ENCODE results near the gene SOWAHA.

Gene SOWAHA

GRCh38 chr5:132812781-132813598 is at the start of gene SOWAHA:
SOWAHA (plus strand) TSS chr5:132813302; CDS start chr5:132813622, 320 bp downstream.
- peak in 1 of 2 donors; percentile 25 for DNase-seq (ENCODE audit: low read depth in 2 of 2)

DNA sequence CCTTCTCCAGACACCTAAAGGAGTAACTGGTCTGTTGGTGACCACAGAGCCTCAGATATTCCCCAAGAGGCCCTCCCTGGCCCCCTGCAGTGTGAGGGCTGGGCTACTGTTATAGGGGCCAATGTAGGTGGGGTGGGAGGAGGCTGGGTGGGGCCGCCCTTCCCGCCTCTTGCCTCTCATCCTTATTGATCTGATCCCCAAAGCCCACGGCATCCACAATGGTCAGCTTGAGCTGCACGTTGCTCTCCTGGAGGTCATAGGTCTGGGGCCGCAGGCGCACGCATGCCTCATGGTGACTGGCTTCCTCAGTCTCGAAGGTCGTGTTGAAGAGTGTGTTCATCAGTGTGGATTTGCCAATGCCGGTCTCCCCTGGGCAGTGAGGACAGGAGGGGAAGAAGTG is 49.1 kb upstream of the SOWAHA start:
- DNase-seq (ENCODE audit: low read depth in 2 of 2): no peak

DNA sequence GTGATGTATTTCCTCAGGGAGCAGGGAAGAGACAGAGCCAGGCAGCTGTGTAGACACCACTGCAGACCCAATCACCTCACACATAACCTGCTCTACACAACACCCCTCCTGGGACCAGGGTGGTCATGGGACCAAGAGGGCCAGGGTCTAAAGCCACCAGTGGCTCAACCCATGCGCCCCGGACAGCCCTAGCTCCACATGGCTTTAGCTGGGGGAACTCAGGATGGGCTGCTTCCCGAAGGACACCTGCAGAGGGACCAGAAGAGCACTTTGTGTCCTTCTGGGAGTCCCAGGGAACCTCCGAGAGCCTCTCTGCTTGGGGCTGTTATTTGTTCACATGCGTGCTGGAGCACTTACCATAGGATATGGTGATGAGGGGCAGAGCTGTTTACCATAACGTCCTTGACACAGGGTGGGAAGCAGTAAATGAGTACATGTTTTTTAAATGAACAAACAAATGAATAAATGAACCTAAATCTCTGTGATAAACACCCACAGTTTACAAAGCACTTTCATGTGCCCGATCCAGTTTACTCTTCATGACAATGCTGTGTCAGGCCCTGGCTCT is 48.3 kb upstream of the SOWAHA start:
- no peak for DNase-seq (ENCODE audit: low read depth in 2 of 2)

DNA sequence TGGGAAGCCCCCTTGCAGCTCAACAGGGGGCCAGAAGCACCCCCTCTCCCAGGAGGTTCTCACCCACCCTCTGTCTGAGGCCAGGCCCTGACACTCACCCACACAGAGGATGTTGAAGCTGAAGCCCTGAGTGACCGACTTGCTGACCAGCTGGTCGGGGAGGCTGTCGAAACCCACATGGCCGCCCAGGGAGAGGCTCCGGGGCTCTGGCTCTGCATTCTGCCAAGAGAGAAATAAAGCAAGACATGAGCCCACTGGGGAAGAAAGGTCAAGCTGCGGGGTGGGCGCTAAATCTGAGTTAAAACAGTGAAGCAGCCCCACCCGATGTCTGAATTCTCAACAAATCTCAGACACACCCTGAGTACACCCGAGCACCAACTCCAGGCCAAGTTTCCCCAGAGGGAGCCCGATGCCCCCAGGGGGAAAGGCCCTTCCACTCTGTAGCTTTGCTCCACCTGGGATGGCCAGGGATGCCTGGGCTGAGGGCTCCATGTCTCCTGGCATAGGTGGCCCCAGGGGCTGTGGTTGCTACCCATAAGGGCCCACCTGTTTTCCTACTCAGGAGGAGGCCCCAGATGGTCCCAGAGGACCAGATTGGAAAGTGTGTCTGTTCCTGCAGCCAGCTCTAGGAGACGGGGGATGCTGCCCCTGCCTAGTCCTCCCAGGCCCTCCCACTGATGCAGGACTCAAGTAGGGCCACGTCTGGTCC is 47.6 kb upstream of the SOWAHA start:
- DNase-seq (ENCODE audit: low read depth in 2 of 2): no peak

GRCh38 chr5:132766020-132766805 is 46.9 kb upstream of the SOWAHA start:
- no peak for DNase-seq (ENCODE audit: low read depth in 2 of 2)

- DNase-seq (ENCODE audit: low read depth in 2 of 2): no peak
These were observed 46.4 kb upstream of the SOWAHA start for GRCh38 chr5:132766806-132767055.

GRCh38 chr5:132767150-132767549 is 46.0 kb upstream of the SOWAHA start:
- DNase-seq (ENCODE audit: low read depth in 2 of 2): no peak

DNA sequence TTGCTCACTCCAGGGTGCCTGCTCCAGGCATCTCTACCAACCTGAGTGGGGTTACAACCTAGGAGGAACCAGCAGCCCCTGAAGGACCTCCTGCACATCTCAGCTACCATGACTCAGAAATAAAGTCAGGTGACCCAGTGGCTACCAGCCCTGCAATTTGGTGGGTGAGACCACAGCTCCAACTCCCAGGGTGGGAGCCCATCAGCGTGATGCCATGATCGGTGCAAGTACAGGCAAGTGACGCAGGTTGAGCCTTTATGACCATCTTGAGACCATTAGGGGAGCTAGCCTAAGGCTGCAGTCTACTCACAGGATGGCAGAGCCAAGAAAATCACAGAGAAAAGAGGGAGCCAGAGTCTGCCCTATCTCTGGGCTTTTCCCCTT is 44.6 kb upstream of the SOWAHA start:
- DNase-seq (ENCODE audit: low read depth in 2 of 2): no peak

DNA sequence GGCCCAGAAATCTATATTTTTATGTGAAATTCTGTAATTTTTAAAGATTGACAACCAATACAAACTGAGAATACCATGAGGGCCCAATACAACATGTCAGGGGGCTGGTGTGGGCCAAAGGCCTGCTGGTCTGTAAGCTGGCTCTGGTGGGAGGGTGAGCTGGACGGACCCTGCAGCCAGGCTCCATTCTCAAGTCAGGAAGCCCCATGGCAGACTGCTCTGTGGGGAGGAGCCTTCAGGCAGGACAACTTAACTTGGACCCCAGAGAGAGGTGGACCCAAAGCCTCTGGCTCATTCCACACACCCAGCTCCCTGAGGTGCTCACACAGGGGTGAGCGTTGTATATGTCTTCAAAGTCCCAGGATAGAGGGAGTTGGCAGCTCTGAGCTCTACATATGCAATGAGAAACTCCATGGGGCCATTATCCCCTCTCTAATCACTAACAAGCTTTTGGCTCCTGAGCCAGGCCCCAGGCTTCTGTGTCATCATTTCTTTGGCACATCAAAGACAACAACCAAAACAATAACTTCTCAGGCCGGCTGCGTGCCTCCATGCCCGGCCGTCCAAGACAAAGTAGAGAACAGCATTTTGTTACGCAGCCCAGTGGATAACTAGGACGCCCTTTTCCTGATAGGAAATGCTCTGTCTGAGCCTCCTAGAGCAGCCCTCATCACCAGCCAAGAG is 42.5 kb upstream of the SOWAHA start:
- DNase-seq (ENCODE audit: low read depth in 2 of 2): no peak

DNA sequence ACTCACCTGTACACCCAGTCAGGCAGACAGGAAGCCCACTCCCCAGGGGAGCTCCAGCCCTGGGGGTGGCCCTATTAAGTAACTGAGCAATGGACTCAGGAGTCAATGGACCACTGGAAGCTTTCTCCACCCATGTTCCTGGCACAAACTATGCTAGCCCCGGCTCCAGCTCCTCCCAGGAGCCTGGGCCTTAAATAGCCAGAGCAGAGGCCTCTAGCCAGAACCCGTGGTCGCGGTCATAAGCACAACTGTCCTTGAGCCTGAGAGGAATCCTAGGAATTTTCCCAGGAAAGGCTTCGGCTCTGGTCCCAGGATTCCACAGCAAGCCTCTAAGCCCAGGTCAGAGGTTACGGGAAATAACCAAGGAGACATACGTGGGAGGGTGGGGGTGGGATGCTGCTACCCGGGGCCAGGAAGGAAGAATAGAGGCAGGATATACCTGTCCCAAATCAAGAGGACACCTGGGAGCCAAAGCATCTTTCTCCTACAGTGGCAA is 41.6 kb upstream of the SOWAHA start:
- DNase-seq (ENCODE audit: low read depth in 2 of 2): no peak

DNA sequence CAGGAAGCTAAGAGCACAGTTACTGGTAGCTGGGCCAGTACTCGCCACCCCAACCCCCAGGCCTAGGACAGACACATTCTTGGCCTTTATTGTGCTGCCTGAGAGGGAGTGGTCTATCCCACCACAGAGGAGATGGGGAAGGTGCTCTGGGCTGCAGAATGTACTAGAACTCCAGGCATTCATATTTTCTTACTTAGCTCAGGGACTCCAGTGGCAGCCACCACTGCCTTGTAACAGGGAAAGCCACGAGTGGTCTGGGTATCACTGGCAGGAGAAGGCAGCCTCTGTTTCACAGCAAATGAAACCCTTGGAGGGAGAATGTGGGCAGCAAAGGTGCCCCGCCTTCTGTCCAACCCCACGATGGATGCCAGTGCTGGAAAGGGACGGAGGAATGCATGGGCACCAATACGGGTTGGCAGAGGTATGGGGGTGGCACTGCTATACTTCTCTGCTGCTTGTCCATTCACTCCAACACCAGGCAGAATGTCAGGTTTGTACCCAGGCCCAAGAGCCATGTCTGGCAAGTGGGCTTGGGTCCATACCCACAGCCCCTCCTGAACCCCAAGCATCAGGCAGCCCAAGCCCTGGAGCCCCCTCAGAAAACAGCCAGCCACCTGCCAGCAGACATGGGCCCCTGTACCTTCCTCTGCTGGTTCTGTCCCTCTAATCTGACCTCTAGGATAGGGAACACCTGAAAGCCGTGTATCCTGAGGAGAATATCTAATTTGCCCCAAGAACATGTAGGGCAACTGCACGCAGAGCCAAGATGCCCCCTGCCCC is 40.6 kb upstream of the SOWAHA start:
- DNase-seq (ENCODE audit: low read depth in 2 of 2): no peak

DNA sequence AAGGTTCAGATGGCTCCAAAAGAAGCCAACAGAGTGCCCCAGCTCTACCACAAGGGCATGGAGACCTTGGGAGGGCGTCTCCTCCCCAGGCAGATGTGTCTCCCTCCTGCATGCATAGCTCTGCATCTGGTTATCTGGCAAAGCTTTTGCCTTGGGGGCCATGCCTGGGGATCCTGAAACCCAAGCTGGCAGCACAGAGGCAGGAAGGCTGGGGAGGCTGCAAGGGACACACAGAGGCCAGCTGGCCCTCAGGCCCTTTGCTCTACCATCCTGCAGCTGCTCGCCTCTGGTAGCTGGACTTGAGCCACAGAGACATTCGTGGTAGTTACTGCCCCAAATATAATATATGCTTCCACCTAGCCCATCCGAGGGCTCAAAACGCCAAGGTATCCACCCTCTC is 40.0 kb upstream of the SOWAHA start:
- DNase-seq (ENCODE audit: low read depth in 2 of 2): no peak

- no peak for DNase-seq (ENCODE audit: low read depth in 2 of 2)
These were observed 39.3 kb upstream of the SOWAHA start for GRCh38 chr5:132773601-132774355.

DNA sequence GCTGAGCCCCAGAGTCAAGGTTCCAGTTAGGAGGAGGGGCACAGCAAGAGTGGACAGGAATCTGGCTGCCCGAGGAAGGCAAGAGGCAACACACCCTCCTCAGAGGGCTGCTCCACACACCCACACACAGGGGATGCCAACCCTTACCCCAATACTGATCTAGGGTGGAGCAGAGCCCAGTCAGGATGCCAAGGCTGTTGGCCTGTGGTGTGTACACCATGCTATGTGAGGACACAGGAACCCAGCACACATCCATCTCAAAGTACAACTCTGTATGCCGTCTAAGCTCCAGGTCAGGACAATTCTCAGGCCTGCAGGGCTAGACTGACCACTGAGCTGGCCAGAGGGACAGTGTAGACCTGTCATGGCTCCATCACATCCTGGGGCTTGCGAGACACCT is 38.7 kb upstream of the SOWAHA start:
- DNase-seq (ENCODE audit: low read depth in 2 of 2): no peak

GRCh38 chr5:132774896-132775295 is 38.2 kb upstream of the SOWAHA start:
- DNase-seq (ENCODE audit: low read depth in 2 of 2): no peak

DNA sequence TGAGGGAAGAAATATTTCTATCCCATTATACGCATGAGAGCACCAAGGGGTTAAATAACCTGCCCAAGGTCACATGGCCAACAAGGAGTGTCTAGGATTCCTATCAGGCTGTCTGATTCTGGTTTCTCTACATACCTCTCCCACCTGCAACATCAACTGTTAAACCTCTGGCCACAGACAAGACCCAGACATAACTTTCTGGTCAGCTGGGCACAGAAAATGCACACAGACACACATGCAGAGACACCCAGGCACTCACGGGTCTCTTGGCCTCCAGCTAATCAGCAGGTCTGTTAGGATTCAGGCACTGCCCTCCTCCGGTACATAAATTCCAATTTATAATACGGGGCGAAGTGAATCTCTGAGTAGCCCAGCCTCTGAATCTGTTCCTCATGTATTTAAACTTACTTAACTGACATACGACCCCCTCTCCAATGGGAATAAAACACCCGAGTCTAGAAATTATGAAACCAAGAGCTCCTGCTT is 37.6 kb upstream of the SOWAHA start:
- DNase-seq (ENCODE audit: low read depth in 2 of 2): no peak

- DNase-seq (ENCODE audit: low read depth in 2 of 2): no peak
These were observed 36.8 kb upstream of the SOWAHA start for GRCh38 chr5:132776131-132776937.

DNA sequence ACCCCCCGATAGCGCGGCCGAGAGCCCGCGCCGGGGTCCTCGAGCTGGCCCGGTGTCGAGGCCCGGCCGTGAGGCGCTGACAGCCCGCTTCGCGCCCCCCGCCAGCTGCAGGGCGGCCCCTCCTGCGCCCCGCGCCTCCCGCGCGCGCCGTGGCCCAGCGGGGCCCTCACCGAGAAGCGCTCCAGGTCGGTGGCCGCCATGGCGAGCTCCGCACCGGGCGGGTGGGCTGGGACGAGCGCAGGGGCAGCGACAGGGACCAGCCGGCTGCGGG is 36.2 kb upstream of the SOWAHA start:
- no peak for DNase-seq (ENCODE audit: low read depth in 2 of 2)

Data from stimulated activated CD4-positive, alpha-beta T cell treated with anti-CD3 and anti-CD28 coated beads, Interleukin-1b, Interleukin-23, amount 100 ng/mL, for 4 hours (primary cell).